KOPT-K1 (cell line): ENCODE results near the gene MINDY4.

ENCODE experiments used
- H3K27ac ChIP-seq: fragments of 200-600 bp; sonication (generic); 2 replicates; pipeline ENCODE4 v1.5.1; 2016; ENCODE audit warnings: antibody characterized with exemption, mild to moderate bottlenecking, low read depth, low read length; ENCODE audit not compliant: poor library complexity, severe bottlenecking
- H3K36me3 ChIP-seq: fragments of 200-600 bp; sonication (generic); 2 replicates; pipeline ENCODE4 v1.5.1; 2017; ENCODE audit warnings: antibody characterized with exemption, mild to moderate bottlenecking, low read length, moderate library complexity; ENCODE audit not compliant: insufficient read depth
- H3K9me3 ChIP-seq: fragments of 200-600 bp; sonication (generic); 2 replicates; pipeline ENCODE4 v1.5.1; 2017; ENCODE audit warnings: antibody characterized with exemption, low read length, mild to moderate bottlenecking; ENCODE audit not compliant: insufficient read depth, poor library complexity, severe bottlenecking

Gene MINDY4

DNA sequence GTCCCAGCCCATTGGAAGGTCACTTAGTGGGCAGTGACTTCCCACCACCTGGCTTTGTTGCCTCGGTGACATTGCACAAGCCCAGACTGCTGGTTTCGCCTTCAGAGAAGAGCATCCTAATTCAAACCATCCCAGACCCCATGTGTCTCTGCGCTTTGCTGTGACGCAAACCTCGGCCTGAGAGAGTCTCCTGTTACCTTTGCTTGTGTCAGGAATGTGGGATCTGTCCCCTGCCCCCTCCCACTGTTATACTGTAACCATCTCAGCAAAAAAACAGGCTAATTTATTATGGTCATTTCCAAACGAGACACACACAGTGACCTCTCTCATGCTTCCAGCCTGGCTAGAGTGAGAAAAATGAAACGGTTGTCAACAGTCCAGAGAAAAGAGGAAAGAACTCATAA, 115.4 kb downstream of the MINDY4 start:
- Histone ChIP-seq H3K36me3 (no peaks in the 10 kb centered on the region), H3K9me3 (no peaks in the 10 kb centered on the region), H3K27ac (no peak overlapping the region)

- Histone ChIP-seq H3K9me3 (no peaks in the 10 kb centered on the region), H3K36me3 (no peaks in the 10 kb centered on the region), H3K27ac (no peak overlapping the region)
Measured at GRCh38 chr7:30887464-30887872, 116.3 kb downstream of the MINDY4 start.

- no peaks in the 10 kb centered on the region for H3K36me3 ChIP-seq
- no peaks in the 10 kb centered on the region for H3K9me3 ChIP-seq
- H3K27ac ChIP-seq = no peak overlapping the region
Measured at GRCh38 chr7:30888747-30889146, 117.5 kb downstream of the MINDY4 start.

- no peaks in the 10 kb centered on the region for H3K36me3 ChIP-seq
- H3K9me3 ChIP-seq = no peaks in the 10 kb centered on the region
- no peak overlapping the region for H3K27ac ChIP-seq
Measured at GRCh38 chr7:30890226-30890625, 119.0 kb downstream of the MINDY4 start.

- Histone ChIP-seq H3K36me3 (no peaks in the 10 kb centered on the region), H3K27ac (no peak overlapping the region), H3K9me3 (no peaks in the 10 kb centered on the region)
Measured at GRCh38 chr7:30893357-30893756, 122.1 kb downstream of the MINDY4 start.

GRCh38 chr7:30894009-30894408, 122.8 kb downstream of the MINDY4 start:
- Histone ChIP-seq H3K27ac (no peak overlapping the region), H3K36me3 (no peaks in the 10 kb centered on the region), H3K9me3 (no peaks in the 10 kb centered on the region)

DNA sequence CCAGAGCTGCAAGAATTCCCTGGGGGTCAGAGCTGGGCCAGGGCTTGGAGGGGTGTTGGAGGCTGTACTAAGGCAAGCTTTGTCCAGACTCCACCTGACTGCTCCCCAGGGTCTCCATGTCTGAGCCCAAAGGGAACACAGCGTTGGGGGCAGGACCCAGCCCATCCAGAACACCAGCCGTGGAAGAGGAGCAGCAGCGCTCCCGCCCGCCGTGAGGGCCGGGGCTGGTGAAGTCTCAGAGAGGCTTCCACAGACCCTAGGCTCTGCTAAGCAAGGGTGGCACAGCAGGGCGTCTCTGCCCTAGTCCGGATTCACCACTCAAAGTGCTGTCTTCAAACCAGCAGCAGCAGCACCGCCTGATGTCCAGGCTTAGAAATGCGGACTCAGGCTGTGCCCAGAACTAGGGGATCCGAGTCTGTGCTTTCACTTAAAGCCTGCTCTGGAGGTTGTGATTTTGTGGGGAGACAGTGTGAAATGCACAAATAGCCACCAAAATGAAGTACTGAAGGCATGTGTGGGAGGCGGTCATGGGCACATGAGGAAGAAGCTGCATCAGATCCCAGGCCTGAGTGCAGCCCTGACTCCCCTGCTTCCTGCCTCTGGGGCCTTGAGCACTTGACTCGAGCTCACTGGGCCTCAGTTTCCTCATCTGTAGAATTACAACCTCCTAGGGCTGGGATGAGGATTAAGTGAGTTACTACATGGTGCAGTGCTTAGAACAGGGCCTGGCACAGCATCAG, 123.8 kb downstream of the MINDY4 start:
- no peaks in the 10 kb centered on the region for H3K36me3 ChIP-seq
- H3K9me3 ChIP-seq = no peaks in the 10 kb centered on the region
- H3K27ac ChIP-seq = no peak overlapping the region

DNA sequence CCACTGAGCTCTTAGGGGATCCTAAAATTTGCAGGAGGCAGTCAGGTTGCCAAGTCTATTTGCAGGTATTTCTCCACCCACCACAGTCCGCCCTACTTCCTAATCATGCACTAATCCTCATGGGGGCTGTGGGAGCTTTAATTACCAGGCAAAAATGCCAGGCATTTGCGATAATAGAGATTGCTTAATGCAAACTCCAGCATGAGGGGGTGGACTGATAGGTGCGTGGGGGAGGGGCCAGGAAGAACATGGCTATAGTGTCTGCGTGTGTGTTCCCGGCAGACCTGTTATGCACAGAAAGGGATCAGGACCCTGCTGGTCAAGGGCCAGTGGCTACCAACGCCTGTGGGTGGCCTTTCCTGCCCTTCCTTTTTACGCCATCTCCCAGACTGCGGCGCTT, 124.8 kb downstream of the MINDY4 start:
- Histone ChIP-seq H3K36me3 (no peaks in the 10 kb centered on the region), H3K9me3 (no peaks in the 10 kb centered on the region), H3K27ac (no peak overlapping the region)

GRCh38 chr7:30896783-30897637, 125.8 kb downstream of the MINDY4 start:
- H3K27ac ChIP-seq = no peak overlapping the region
- H3K9me3 ChIP-seq = no peaks in the 10 kb centered on the region
- no peaks in the 10 kb centered on the region for H3K36me3 ChIP-seq

- Histone ChIP-seq H3K36me3 (no peaks in the 10 kb centered on the region), H3K27ac (no peak overlapping the region), H3K9me3 (no peaks in the 10 kb centered on the region)
Measured at GRCh38 chr7:30897770-30898169, 126.6 kb downstream of the MINDY4 start.

DNA sequence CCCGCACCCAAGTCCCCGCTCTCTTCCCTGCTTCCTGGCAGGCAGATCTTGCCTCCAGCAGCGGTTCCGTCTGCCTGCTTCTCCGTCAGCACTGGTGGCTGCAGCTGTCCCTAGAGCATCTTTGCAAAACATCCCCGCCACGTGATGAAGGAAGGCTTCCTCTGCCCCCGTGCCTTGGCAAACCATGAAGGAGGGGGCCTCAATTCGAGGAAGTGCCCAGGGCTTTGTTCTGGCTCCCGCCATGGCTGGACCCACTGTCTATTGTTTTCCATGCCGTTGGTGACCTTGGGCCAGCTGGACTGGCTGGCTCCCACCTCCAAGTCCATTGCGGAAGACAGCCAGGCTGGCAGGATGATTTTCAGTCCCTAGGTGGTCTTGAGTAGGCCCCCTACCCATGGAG, 127.2 kb downstream of the MINDY4 start:
- no peaks in the 10 kb centered on the region for H3K9me3 ChIP-seq

DNA sequence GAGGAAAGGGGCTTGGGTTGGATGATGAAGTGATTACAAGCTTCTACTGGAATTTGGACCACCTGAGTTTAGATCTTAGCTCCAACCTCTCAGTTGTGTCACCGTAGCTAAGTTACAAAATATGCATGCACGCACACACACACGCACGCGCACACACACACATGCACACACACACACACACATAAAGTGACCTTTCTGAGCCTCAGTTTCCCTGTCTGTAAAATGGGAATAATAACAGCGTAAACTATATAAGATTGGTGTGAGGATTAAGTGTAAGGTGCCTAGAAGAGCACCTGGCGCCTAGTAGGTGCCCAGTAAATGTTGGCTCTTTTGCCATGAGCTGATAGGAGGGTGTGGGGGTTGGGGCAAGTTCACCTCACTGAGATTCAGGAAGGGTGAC, 127.8 kb downstream of the MINDY4 start:
- H3K9me3 ChIP-seq = no peaks in the 10 kb centered on the region
- H3K27ac ChIP-seq = no peak overlapping the region

More for the DNA sequence above, 127.2 kb downstream of the MINDY4 start:
- H3K36me3 ChIP-seq = no peaks in the 10 kb centered on the region
- no peak overlapping the region for H3K27ac ChIP-seq

GRCh38 chr7:30899630-30900029, 128.4 kb downstream of the MINDY4 start:
- H3K36me3 ChIP-seq = no peaks in the 10 kb centered on the region
- H3K9me3 ChIP-seq = no peaks in the 10 kb centered on the region
- H3K27ac ChIP-seq = no peak overlapping the region

More for the DNA sequence above, 127.8 kb downstream of the MINDY4 start:
- H3K36me3 ChIP-seq = no peaks in the 10 kb centered on the region

- no peaks in the 10 kb centered on the region for H3K9me3 ChIP-seq
- no peak overlapping the region for H3K27ac ChIP-seq
Measured at GRCh38 chr7:30900053-30900452, 128.8 kb downstream of the MINDY4 start.

DNA sequence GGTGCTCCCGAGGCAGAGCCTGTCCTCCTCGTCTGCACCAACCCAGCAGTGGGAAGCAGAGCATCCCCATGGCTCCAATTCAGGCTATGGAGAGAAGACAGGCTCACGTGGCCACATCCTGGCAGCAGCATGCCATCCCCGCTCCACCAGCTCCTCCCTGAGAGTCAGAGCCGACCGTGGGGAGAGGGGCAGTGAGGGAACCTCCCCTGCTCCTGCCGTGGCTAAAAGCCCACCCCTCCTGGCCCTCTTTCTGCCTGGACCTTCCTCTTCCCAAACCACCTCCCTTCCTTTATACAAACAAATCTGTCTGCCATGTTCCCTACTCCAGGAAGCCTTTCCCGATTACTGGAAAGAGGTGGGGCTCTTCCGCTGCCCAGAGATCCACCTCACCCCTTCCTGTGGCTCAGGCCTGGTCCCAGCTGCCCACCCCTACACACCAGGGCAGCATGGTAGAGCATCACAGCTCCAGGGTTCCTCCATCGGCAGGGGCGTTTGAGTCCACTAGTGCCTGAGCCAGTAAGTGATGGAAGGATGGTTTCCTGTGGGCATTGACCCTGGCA, 129.7 kb downstream of the MINDY4 start:
- Histone ChIP-seq H3K27ac (no peak overlapping the region), H3K9me3 (no peaks in the 10 kb centered on the region), H3K36me3 (no peaks in the 10 kb centered on the region)

More at GRCh38 chr7:30900053-30900452, 128.8 kb downstream of the MINDY4 start:
- no peaks in the 10 kb centered on the region for H3K36me3 ChIP-seq
